Mesenchymal stem cell (in vitro differentiated cells and primary cell): ENCODE data around the gene PLXNB1.
A peak's percentile ranks its signal among the peaks of the same experiment; 100 is the strongest.

Source experiments
- DNase-seq: peaks from one replicate; pipeline ENCODE4 v3.0.0-alpha.2; 2013
- H2AFZ ChIP-seq: one replicate; pipeline ENCODE4 v1.6.1; 2013; ENCODE audit warnings: low read depth, mild to moderate bottlenecking, control low read depth, inconsistent platforms, low read length, moderate library complexity
- H2AK5ac ChIP-seq: 2 replicates; pipeline ENCODE4 v1.6.1; 2013; ENCODE audit warnings: low read length, moderate library complexity, mild to moderate bottlenecking, inconsistent platforms; ENCODE audit not compliant: severe bottlenecking
- H2BK120ac ChIP-seq: one replicate; pipeline ENCODE4 v1.6.1; 2013; ENCODE audit warnings: low read depth, mild to moderate bottlenecking, inconsistent platforms, low read length, moderate library complexity
- H2BK12ac ChIP-seq, 2 experiments: one replicate each; pipeline ENCODE4 v1.6.1; 2013; ENCODE audit warnings: inconsistent platforms in 2 of 2, low read length in 2 of 2, mild to moderate bottlenecking in 2 of 2, moderate library complexity in 2 of 2, control low read depth in 1 of 2
- H2BK15ac ChIP-seq: one replicate; pipeline ENCODE4 v1.6.1; 2013; ENCODE audit warnings: mild to moderate bottlenecking, low read depth, inconsistent platforms; ENCODE audit not compliant: poor library complexity, severe bottlenecking
- H2BK5ac ChIP-seq: 2 replicates; pipeline ENCODE4 v1.6.1; 2013; ENCODE audit warnings: low read depth, mild to moderate bottlenecking, low read length, control low read depth, inconsistent platforms; ENCODE audit not compliant: poor library complexity, severe bottlenecking
- H3K14ac ChIP-seq, 2 experiments: one replicate each; pipeline ENCODE4 v1.6.1; 2013; ENCODE audit warnings: inconsistent platforms in 2 of 2, low read length in 2 of 2, control low read depth in 1 of 2, mild to moderate bottlenecking in 1 of 2, moderate library complexity in 1 of 2
- H3K18ac ChIP-seq, 2 experiments: one replicate each; pipeline ENCODE4 v1.6.1; 2013; ENCODE audit warnings: inconsistent platforms in 2 of 2, low read length in 2 of 2, control low read depth in 1 of 2, low read depth in 1 of 2, mild to moderate bottlenecking in 1 of 2
- H3K23ac ChIP-seq, 2 experiments: one replicate each; pipeline ENCODE4 v1.6.1; 2013; ENCODE audit warnings: inconsistent platforms in 2 of 2, low read length in 2 of 2, mild to moderate bottlenecking in 2 of 2, moderate library complexity in 2 of 2, control low read depth in 1 of 2
- H3K27ac ChIP-seq: 2 replicates; pipeline ENCODE4 v1.5.1; 2013; ENCODE audit warnings: mild to moderate bottlenecking, moderate library complexity, low read length, control low read depth, inconsistent platforms; ENCODE audit not compliant: poor library complexity, severe bottlenecking
- H3K27me3 ChIP-seq, 2 experiments: 2 replicates each; pipeline versions ENCODE4 v1.6.1 to v1.7.0; 2013; ENCODE audit warnings: low read length in 2 of 2, mild to moderate bottlenecking in 2 of 2, moderate library complexity in 2 of 2, control low read depth in 1 of 2, inconsistent platforms in 1 of 2; ENCODE audit not compliant: control insufficient read depth in 1 of 2, insufficient read depth in 1 of 2
- H3K36me3 ChIP-seq, 2 experiments: 2 replicates each; pipeline versions ENCODE4 v1.6.1 to v1.7.0; 2013; ENCODE audit warnings: low read length in 2 of 2, control low read depth in 1 of 2, inconsistent platforms in 1 of 2, low read depth in 1 of 2, mild to moderate bottlenecking in 1 of 2; ENCODE audit not compliant: insufficient read depth in 2 of 2, control insufficient read depth in 1 of 2
- H3K4ac ChIP-seq, 2 experiments: one replicate each; pipeline ENCODE4 v1.6.1; 2013; ENCODE audit warnings: inconsistent platforms in 2 of 2, low read length in 2 of 2, mild to moderate bottlenecking in 2 of 2, moderate library complexity in 2 of 2, control low read depth in 1 of 2, low read depth in 1 of 2
- H3K4me1 ChIP-seq: 2 replicates; pipeline ENCODE4 v1.6.1; 2013; ENCODE audit warnings: low read depth, low read length, control low read depth; ENCODE audit not compliant: control insufficient read depth, insufficient read depth
- H3K4me2 ChIP-seq: 2 replicates; pipeline ENCODE4 v1.6.1; 2013; ENCODE audit warnings: low read length, mild to moderate bottlenecking, inconsistent platforms; ENCODE audit not compliant: poor library complexity, severe bottlenecking
- H3K4me3 ChIP-seq, 2 experiments: 2 replicates each; pipeline versions ENCODE4 v1.5.1 to v1.7.0; 2013; ENCODE audit warnings: low read length in 2 of 2, mild to moderate bottlenecking in 2 of 2, control low read depth in 1 of 2, low read depth in 1 of 2; ENCODE audit not compliant: insufficient read depth in 1 of 2
- H3K79me1 ChIP-seq: replicated peaks from 2 replicates; pipeline ENCODE4 v1.6.1; 2013; ENCODE audit warnings: mild to moderate bottlenecking, control low read depth, low read length, inconsistent platforms; ENCODE audit not compliant: poor library complexity, severe bottlenecking
- H3K9ac ChIP-seq: 2 replicates; pipeline ENCODE4 v1.7.0; 2013; ENCODE audit warnings: mild to moderate bottlenecking, low read length, moderate library complexity
- H3K9me3 ChIP-seq: 2 replicates; pipeline ENCODE4 v1.7.0; 2013; ENCODE audit warnings: mild to moderate bottlenecking, low read length; ENCODE audit not compliant: control insufficient read depth
- H4K8ac ChIP-seq: one replicate; pipeline ENCODE4 v1.6.1; 2013; ENCODE audit warnings: inconsistent platforms, mild to moderate bottlenecking, low read length, moderate library complexity
- H4K91ac ChIP-seq: one replicate; pipeline ENCODE4 v1.6.1; 2013; ENCODE audit warnings: mild to moderate bottlenecking, low read length, inconsistent platforms
- WGBS: methylation state at CpG from one replicate; pipeline ENCODE4 v1.1.7; 2013; ENCODE audit warnings: mixed read lengths; 5-methylcytosine and 5-hydroxymethylcytosine counted together

The PLXNB1 gene

GRCh38 chr3:48466386-48467109 lies 36.7 kb upstream of the PLXNB1 start:
- H4K8ac ChIP-seq: peak overlapping the region; percentile 98
- H3K18ac ChIP-seq: peak overlapping the region; percentile 60 to 96
- H3K9ac ChIP-seq: peak overlapping the region; percentile 94
- no peak overlapping the region for H2AFZ ChIP-seq
- peaks cover 13% of the 10 kb centered on the region for H3K79me1 ChIP-seq
- H3K23ac ChIP-seq: no peak overlapping the region
- H4K91ac ChIP-seq: peak overlapping the region; percentile 99
- peak overlapping the region; percentile 91 for H3K27ac ChIP-seq
- no peak overlapping the region for H3K4me2 ChIP-seq
- peaks cover 28% of the 10 kb centered on the region for H3K4me1 ChIP-seq
- WGBS: 96% methylated on average over 18 of the region's 19 CpGs
- no peak overlapping the region for H2BK5ac ChIP-seq
- no peaks in the 10 kb centered on the region for H3K9me3 ChIP-seq
- H3K27me3 ChIP-seq: no peaks in the 10 kb centered on the region
- H3K14ac ChIP-seq: peak overlapping the region in 1 of 2 experiments; percentile 90
- peak overlapping the region; percentile 95 for H2BK120ac ChIP-seq
- peaks cover 56 to 64% of the 10 kb centered on the region in 2 experiments for H3K36me3 ChIP-seq
- peak overlapping the region; percentile 92 to 97 for H3K4ac ChIP-seq
- H3K4me3 ChIP-seq: peak overlapping the region in 1 of 2 experiments; percentile 88
- H2BK15ac ChIP-seq: no peak overlapping the region
- no peak for DNase-seq
- no peak overlapping the region for H2AK5ac ChIP-seq
- H2BK12ac ChIP-seq: peak overlapping the region; percentile 20 to 92

- peak overlapping the region; percentile 80 for H2BK15ac ChIP-seq
- peak overlapping the region; percentile 91 for H3K27ac ChIP-seq
- H2BK12ac ChIP-seq: peak overlapping the region; percentile 55 to 92
- DNase-seq: peak; percentile 100
- peak overlapping the region; percentile 92 to 97 for H3K4ac ChIP-seq
- peak overlapping the region; percentile 95 for H2BK120ac ChIP-seq
- H2AFZ ChIP-seq: no peak overlapping the region
- no peaks in the 10 kb centered on the region for H3K9me3 ChIP-seq
- peak overlapping the region in 1 of 2 experiments; percentile 88 for H3K4me3 ChIP-seq
- peak overlapping the region; percentile 98 for H4K8ac ChIP-seq
- peak overlapping the region; percentile 99 for H4K91ac ChIP-seq
- H3K9ac ChIP-seq: peak overlapping the region; percentile 94
- H3K14ac ChIP-seq: peak overlapping the region in 1 of 2 experiments; percentile 90
- H3K36me3 ChIP-seq: peaks cover 64 to 69% of the 10 kb centered on the region in 2 experiments
- no peak overlapping the region for H3K23ac ChIP-seq
- peak overlapping the region; percentile 89 for H2AK5ac ChIP-seq
- WGBS: 63% methylated on average over 19 of the region's 21 CpGs
- H2BK5ac ChIP-seq: no peak overlapping the region
- H3K27me3 ChIP-seq: no peaks in the 10 kb centered on the region
- H3K18ac ChIP-seq: peak overlapping the region; percentile 60 to 96
- peaks cover 27% of the 10 kb centered on the region for H3K4me1 ChIP-seq
- peaks cover 13% of the 10 kb centered on the region for H3K79me1 ChIP-seq
- H3K4me2 ChIP-seq: no peak overlapping the region
Measured at GRCh38 chr3:48465531-48466378, 35.9 kb upstream of the PLXNB1 start.

DNA sequence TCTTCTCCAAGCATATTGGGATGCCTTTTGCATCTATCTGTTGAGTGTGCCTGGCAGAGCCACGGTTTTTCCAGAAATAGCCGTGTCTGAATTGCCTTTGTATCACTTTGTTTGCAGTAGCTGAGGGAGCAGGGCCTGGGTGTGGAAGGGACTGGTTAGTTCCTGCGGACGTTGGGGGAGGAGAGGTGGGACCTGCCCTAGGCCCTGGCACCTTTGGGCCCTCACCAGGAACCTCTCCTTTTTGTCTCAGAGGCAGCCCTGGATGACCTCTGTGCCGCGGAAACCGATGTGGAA lies 35.3 kb upstream of the PLXNB1 start:
- Histone ChIP-seq H3K14ac (no peak overlapping the region), H3K36me3 (peaks cover 66 to 68% of the 10 kb centered on the region in 2 experiments), H3K4me1 (peaks cover 24% of the 10 kb centered on the region), H3K9me3 (no peaks in the 10 kb centered on the region), H2BK5ac (no peak overlapping the region), H3K27me3 (no peaks in the 10 kb centered on the region), H3K18ac (peak overlapping the region in 1 of 2 experiments; percentile 9), H2BK120ac (no peak overlapping the region), H4K8ac (no peak overlapping the region), H2BK15ac (no peak overlapping the region), H3K4me3 (no peak overlapping the region), H2AK5ac (peak overlapping the region; percentile 6), H3K27ac (peak overlapping the region; percentile 27), H2BK12ac (no peak overlapping the region), H3K79me1 (peaks cover 13% of the 10 kb centered on the region), H3K4me2 (no peak overlapping the region), H3K9ac (peak overlapping the region; percentile 94), H3K4ac (peak overlapping the region in 1 of 2 experiments; percentile 13), H2AFZ (no peak overlapping the region), H3K23ac (no peak overlapping the region), H4K91ac (peak overlapping the region; percentile 21)
- 66% methylated on average over 4 of the region's 7 CpGs for WGBS
- no peak for DNase-seq

- H3K14ac ChIP-seq: no peak overlapping the region
- H3K9ac ChIP-seq: peak overlapping the region; percentile 94
- WGBS: 94% methylated on average over 17 of the region's 17 CpGs
- peak overlapping the region in 1 of 2 experiments; percentile 9 for H3K18ac ChIP-seq
- H3K9me3 ChIP-seq: no peaks in the 10 kb centered on the region
- DNase-seq: no peak
- no peak overlapping the region for H3K23ac ChIP-seq
- H3K27ac ChIP-seq: no peak overlapping the region
- no peak overlapping the region for H2BK120ac ChIP-seq
- no peaks in the 10 kb centered on the region for H3K27me3 ChIP-seq
- H2BK12ac ChIP-seq: no peak overlapping the region
- H3K79me1 ChIP-seq: peaks cover 13% of the 10 kb centered on the region
- peak overlapping the region; percentile 62 for H4K8ac ChIP-seq
- H2BK5ac ChIP-seq: no peak overlapping the region
- H3K4me2 ChIP-seq: no peak overlapping the region
- no peak overlapping the region for H3K4me3 ChIP-seq
- no peak overlapping the region for H2AK5ac ChIP-seq
- no peak overlapping the region for H3K4ac ChIP-seq
- H4K91ac ChIP-seq: peak overlapping the region; percentile 54
- peaks cover 66 to 68% of the 10 kb centered on the region in 2 experiments for H3K36me3 ChIP-seq
- H3K4me1 ChIP-seq: peaks cover 22% of the 10 kb centered on the region
- no peak overlapping the region for H2BK15ac ChIP-seq
- H2AFZ ChIP-seq: no peak overlapping the region
Measured at GRCh38 chr3:48464713-48465221, 34.9 kb upstream of the PLXNB1 start.
